ENCODE data around the gene SMIM28. TPM values are rescaled to one million over a fixed set of nuclear protein-coding genes. Genes with fewer than 3 reads are reported as not detected.

The SMIM28 gene
- total and polyA plus RNA-seq, 9 of the 15 experiments (the other 6 are each of a cell fraction or from before 2014, with no cell fraction given): not detected

DNA sequence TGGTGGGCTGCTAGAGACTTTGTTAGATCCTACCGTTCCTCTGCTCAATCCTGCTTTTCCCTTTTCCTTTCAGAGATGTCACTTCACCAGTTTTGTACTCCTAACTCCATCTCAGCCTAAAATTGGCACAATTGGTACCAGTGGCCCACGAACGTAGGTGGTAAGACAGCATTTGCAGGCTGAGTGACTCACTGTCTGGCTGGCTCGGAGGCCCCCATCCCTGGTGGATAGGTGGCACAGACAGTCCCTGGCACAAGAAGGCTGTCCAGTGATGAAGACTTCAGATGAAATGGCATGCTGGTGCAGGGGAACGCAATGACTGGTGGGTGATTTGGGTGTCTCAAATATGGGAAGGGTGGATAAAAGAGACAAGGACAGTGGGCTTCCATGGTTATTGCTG is 37.4 kb downstream of the SMIM28 start:
- Histone ChIP-seq H3K27ac (ENCODE audit: extremely low read depth, low read depth, low read length) (no peak overlapping the region), H3K9me1 (ENCODE audit: control insufficient read depth, insufficient read depth, low read length) (no peaks in the 10 kb centered on the region), H3K79me2 (ENCODE audit: control insufficient read depth, insufficient read depth, low read length) (no peaks in the 10 kb centered on the region), H3K4me1 (replicated peaks in 1 of 2; ENCODE audit: control insufficient read depth in 2 of 2, insufficient read depth in 2 of 2, low read length in 2 of 2) (no peaks in the 10 kb centered on the region), H3K9me3 (replicated peaks; ENCODE audit: control insufficient read depth, insufficient read depth, low read depth, low read length) (no peaks in the 10 kb centered on the region), H4K20me1 (replicated peaks; ENCODE audit: control insufficient read depth, insufficient read depth, low read length) (no peaks in the 10 kb centered on the region), H3K27me3 (ENCODE audit: control insufficient read depth in 2 of 2, insufficient read depth in 2 of 2, low read length in 2 of 2) (peaks cover 0 to 5% of the 10 kb centered on the region in 2 experiments; a peak in 3 of 5 replicates), H3K4me2 (ENCODE audit: insufficient read depth, low read length) (no peak overlapping the region), H3K4me3 (no peak overlapping the region), H3K36me3 (ENCODE audit: control insufficient read depth, insufficient read depth, low read length) (peaks cover 35% of the 10 kb centered on the region; the same call in 2 of the 3 replicates), H2AFZ (ENCODE audit: low read depth, low read length) (no peak overlapping the region), H3K9ac (ENCODE audit: insufficient read depth in 1 of 2, low read depth in 2 of 2, low read length in 2 of 2) (no peak overlapping the region)
- ChIA-PET CTCF (ENCODE audit: low intra/inter-chr PET ratio) (no interaction called here), POLR2A (interaction anchor here (0.7 to 2.0 kb wide), 3 partner anchors 11 to 553 kb away, joined by 3 to 9 read pairs (median 4); partner anchors contain the start of gene HEBP2)
- ATAC-seq (no peak), DNase-seq (ENCODE audit: extremely low read depth in 1 of 4, low spot score in 3 of 4) (no peak), FAIRE-seq (no peak)
- intact Hi-C loops (cut with micrococcal nuclease) (no loop called here), in situ Hi-C loops (cut with MboI) (no loop called here)
- TF ChIP-seq ZNF695 (CRISPR knock-in tag; IDR thresholded peaks at IDR 0.05) (no peak), TEAD2 (tag; IDR thresholded peaks at IDR 0.05) (no peak), GTF2F1 (IDR thresholded peaks at IDR 0.05; ENCODE audit: low read depth, low read length) (no peak), PRPF4 (IDR thresholded peaks at IDR 0.05; ENCODE audit: insufficient read depth, low read depth, low read length, poor library complexity, severe bottlenecking) (no peak), ZFP1 (CRISPR knock-in tag; IDR thresholded peaks at IDR 0.05) (no peak), MAFF (IDR thresholded peaks at IDR 0.05; ENCODE audit: low read length) (no peak), ZKSCAN8 (CRISPR knock-in tag; IDR thresholded peaks at IDR 0.05) (no peak), MTF1 (CRISPR knock-in tag; IDR thresholded peaks at IDR 0.05; ENCODE audit: borderline replicate concordance) (no peak), ARHGAP35 (IDR thresholded peaks at IDR 0.05; ENCODE audit: partially characterized antibody) (no peak), POLR3A (IDR thresholded peaks at IDR 0.05; ENCODE audit: borderline replicate concordance, extremely low read depth, insufficient read depth, insufficient read length) (no peak), NR1H2 (CRISPR knock-in tag; IDR thresholded peaks at IDR 0.05) (no peak), XRCC3 (IDR thresholded peaks at IDR 0.05) (no peak), ZNF740 (CRISPR knock-in tag; IDR thresholded peaks at IDR 0.05) (no peak), ZNF740 (tag; IDR thresholded peaks at IDR 0.05) (no peak)
- TF ChIP-seq, protein P1, sequence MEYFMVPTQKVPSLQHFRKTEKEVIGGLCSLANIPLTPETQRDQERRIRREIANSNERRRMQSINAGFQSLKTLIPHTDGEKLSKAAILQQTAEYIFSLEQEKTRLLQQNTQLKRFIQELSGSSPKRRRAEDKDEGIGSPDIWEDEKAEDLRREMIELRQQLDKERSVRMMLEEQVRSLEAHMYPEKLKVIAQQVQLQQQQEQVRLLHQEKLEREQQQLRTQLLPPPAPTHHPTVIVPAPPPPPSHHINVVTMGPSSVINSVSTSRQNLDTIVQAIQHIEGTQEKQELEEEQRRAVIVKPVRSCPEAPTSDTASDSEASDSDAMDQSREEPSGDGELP (CRISPR knock-in tag; IDR thresholded peaks at IDR 0.05; ENCODE audit: borderline replicate concordance): no peak
- TF ChIP-seq, protein P2, sequence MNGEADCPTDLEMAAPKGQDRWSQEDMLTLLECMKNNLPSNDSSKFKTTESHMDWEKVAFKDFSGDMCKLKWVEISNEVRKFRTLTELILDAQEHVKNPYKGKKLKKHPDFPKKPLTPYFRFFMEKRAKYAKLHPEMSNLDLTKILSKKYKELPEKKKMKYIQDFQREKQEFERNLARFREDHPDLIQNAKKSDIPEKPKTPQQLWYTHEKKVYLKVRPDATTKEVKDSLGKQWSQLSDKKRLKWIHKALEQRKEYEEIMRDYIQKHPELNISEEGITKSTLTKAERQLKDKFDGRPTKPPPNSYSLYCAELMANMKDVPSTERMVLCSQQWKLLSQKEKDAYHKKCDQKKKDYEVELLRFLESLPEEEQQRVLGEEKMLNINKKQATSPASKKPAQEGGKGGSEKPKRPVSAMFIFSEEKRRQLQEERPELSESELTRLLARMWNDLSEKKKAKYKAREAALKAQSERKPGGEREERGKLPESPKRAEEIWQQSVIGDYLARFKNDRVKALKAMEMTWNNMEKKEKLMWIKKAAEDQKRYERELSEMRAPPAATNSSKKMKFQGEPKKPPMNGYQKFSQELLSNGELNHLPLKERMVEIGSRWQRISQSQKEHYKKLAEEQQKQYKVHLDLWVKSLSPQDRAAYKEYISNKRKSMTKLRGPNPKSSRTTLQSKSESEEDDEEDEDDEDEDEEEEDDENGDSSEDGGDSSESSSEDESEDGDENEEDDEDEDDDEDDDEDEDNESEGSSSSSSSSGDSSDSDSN (IDR thresholded peaks at IDR 0.05; ENCODE audit: borderline replicate concordance in 1 of 2, low read depth in 2 of 2, low read length in 2 of 2): no peak
- no TSS peak for BruUV-seq (replicated peaks)
- WGBS (ENCODE audit: insufficient coverage, low coverage, missing lambda C conversion rate): 62% methylated on average over 5 of the region's 5 CpGs
